HCEC 1CT (cell line): ENCODE data around the gene CACNA2D4.
A peak's percentile ranks its signal among the peaks of the same experiment; 100 is the strongest.
"Not testable (repeated sequence)": the region's sequence is repeated elsewhere in the genome, so short reads cannot be mapped to it uniquely, and the experiment has no call there.

Experiments
- DNase-seq: peaks from one replicate; pipeline ENCODE4 v3.0.0-alpha.2; 2017

Gene CACNA2D4

DNA sequence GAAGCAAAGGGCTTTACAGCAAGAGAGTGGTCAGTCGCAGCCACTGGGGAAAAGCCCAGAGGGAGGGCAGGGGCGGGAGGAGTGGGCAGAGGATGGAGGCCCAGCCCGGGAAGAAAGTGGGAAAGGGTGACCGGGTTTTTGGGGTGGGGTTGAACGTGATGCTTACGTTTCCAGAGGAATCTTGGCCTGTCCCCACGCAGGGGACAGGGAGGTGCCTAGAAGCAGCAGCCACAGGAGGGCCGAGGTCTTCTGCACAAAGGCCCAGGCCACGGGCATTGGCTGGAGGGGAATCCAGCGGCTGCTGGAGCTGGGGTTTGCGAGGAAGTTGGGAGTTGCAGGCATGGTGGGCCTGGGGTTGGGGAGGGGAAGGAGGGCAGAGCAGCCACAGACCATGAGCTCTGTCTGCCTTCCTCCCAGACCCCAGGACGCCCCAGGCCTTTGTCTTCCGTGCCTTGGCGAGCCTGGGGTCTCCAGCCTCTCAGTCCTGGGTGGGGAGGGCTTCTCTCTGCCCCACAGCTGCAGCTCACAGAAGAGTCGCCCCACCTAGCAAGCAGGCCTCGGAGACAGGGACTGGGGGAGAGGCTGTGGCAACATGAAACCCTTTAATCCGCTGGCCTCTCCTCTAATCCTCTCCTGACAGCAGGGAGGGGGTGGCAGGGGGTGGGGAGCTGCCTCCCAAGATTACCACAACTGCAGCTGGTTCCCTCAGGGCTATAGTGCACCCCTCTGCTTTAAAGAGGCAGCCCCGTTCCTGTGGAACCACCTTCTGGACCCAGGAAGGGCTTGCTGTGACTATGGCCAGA is at the start of gene CACNA2D4:
CACNA2D4 (minus strand) TSS at position 572 of the 803 bp plus-strand sequence; CDS start at position 393, 179 bp downstream.
- no peak for DNase-seq

DNA sequence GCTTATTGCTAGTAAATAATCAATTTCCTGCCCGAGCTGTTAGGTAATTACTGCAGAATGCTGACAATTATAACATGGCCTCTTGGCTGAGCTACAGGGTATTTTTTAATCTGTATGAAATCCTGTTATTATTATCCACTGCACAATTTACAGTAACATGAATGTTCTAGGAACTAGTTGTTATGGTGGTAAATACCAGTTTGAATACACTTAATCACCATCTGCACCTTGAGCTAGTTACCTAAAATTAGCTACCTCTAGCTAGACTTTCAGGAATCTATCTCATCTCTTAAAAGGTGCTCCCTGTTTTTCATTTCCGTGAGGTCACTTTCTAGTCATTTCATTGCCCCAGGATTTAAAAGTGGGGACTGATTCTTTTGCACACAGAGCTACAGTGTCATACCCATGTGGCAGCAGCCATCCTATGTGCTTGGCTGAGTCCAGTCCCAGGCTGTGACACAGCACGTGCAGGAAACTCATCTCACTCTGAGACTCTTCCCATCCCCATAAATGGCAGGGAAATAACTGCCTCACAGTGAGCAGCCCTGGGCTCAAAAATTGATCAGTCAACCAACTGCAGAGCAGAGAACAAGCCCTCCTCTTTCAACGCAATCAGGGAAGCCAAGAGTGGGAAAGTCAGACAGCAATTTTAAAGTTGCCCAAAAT is 48.2 kb upstream of the CACNA2D4 start:
- DNase-seq, result no peak

DNA sequence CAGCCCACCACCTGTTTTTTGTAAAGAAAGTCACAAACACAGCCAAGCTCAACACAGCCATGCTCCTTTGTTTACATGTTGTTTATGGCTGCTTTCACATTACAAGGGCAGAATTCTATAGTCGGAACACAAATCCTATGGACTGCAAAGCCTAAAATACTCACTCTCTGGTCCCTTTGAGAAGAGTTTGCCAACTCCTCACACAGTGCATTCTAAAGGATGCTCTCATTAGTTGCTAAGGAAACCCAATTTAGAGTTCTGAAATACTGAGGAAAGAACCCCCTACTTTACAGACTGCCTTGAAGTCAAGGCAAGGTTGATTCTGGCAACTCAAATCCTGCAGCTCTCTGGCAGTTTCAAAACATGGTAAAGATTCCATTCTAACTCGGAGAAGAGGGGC is 47.5 kb upstream of the CACNA2D4 start:
- DNase-seq, result no peak

- DNase-seq, result no peak
Measured at GRCh38 chr12:1962051-1963020, 43.9 kb upstream of the CACNA2D4 start.

- DNase-seq, result no peak
Measured at GRCh38 chr12:1956716-1957115, 38.3 kb upstream of the CACNA2D4 start.

- DNase-seq, result no peak
Measured at GRCh38 chr12:1949771-1950470, 31.5 kb upstream of the CACNA2D4 start.

- no peak for DNase-seq
Measured at GRCh38 chr12:1948883-1949282, 30.4 kb upstream of the CACNA2D4 start.

DNA sequence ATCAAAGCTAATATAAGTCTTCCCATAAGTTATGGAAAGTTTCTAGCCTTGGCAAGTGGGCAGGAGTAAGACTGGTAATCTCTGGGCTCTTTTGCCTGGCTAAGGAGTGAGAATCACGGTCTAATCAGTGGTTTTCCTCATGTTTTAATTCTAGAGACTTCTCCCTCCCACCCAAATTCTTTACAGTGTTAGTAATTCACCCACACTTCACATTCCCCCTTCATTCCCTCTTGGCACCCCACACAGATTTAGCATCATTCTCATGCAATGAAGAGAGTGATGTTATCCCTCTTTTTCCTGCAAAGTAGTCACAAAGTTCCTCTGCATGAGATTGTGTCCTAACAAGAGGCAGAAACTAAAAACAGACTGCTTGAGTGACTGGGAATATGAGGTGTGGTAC is 28.6 kb upstream of the CACNA2D4 start:
- DNase-seq, result no peak

DNA sequence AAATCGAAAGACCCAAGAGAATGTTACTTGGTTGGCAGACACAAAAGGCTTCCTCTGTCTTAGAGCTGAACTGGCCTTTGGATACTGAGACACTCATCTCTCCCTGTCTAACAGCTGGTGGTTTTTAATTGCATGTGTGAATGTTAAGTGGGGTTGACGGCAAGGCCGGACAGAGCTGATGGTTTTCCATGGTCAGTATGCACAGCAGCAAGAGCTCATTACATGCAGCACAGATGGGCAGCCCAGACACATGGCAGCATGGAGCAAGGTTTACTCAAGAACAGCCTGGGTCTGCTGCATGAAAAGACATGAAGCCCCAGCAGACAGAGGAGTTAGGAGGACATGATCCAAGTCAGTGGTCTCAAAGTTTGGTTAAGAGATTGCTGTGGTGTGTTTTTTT is 27.8 kb upstream of the CACNA2D4 start:
- DNase-seq, result no peak

DNA sequence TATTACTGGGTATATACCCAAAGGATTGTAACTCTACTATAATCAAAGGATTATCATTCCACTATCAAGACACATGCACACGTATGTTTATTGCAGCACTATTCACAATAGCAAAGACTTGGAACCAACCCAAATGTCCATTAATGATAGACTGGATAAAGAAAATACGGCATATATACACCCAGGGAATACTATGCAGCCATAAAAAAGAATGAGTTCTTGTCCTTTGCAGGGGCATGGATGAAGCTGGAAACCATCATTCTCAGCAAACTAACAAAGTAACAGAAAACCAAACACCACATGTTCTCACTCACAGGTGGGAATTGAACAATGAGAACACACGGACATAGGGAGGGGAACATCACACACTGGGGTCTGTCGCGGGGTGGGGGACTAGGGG is 27.1 kb upstream of the CACNA2D4 start:
- not testable (repeated sequence) for DNase-seq

DNA sequence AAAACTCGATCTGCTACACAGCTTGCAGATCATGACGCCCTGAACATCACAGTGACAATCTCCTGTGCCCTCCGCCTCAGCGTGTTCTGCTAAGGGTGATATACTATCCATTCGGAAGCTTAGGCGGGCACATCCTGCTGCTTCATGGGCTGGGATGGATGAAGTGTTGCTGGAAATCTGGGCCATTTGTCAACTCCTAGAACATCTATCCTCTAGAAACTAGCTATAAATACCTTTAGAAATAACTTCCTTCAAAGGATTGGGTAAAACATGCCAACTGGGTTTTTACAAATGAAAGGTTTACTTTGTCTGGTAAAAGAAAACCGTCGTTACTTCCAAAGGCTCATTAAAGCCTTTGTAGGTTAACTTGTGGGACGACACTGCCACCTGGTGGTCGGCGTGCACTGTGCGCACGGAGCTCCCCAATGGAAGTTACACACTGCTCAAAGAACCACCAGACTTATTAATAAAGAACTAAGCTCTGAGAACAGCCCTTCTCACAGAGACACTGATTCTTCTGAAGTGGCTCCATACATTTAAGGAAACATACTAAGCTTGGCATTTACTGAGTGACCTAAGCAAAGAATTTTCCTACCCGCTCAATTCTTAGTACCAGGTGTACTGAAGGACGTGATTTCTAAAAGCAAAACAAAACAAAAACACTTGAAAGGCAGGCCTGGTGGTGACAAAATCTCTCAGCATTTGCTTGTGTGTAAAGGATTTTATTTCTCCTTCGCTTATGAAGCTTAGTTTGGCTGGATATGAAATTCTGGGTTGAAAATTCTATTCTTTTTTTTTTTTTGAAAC is 21.6 kb upstream of the CACNA2D4 start:
- peak; percentile 55 for DNase-seq

DNA sequence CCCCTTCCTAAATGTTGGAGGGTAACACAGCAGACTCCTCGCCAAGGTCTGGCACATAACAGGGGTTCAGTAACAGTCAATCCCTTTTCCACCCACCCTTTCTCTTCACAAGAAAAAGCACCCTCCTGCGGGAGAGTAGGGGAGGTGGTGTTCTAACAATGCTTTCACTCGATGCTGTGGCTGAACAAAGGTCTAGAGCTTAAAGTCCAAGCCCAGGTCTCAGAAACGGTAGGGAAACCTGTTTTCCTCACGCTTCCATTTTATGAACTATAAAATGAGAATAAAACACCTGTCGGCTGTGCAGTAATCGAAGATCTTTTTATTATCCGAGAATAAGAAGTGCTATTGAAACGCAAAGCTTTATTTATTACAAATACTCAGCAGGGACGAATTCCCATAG is 20.9 kb upstream of the CACNA2D4 start:
- DNase-seq, result no peak

- DNase-seq, result no peak
Measured at GRCh38 chr12:1937481-1938224, 19.2 kb upstream of the CACNA2D4 start.

GRCh38 chr12:1936406-1937320 is 18.2 kb upstream of the CACNA2D4 start:
- DNase-seq, result no peak

GRCh38 chr12:1935700-1936378 is 17.4 kb upstream of the CACNA2D4 start:
- no peak for DNase-seq

DNA sequence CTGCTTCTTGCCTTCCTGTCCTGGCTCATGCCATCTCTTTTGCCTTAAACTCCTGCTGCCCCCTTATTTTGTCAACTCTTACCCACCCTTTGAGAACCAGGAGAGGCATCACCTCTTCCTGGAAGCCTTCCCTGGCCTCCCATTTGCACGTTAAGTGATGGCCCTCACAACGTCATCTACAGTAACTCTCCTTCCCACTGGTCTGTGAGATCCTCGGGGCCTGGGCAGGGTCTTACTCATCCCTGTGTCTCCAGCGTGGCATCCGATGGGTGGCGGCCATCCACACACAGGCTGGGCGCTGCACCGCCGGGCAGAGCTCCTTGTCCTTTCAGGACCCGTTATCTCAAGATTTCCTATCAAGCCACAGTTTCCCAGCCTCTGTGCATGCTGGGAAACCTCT is 16.8 kb upstream of the CACNA2D4 start:
- no peak for DNase-seq

DNA sequence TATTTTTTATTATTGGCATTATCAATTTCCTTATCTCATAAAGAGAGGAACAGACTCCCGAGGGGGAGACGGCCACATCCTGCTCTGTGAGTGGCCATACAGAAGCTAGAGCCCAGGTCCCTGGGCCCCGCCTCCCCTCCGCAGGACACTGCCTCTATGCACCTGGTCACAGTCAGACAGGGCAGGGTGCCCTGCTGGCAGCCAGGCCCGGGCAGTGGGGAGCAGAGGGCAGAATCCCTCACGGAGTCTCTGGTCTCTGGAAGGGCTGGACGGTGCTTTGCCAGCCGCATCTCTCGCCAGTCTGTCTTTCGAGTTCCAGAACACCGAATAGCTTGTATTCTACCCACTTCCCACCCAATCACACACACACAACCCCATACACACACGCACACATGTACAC is 16.4 kb upstream of the CACNA2D4 start:
- DNase-seq, result no peak

DNA sequence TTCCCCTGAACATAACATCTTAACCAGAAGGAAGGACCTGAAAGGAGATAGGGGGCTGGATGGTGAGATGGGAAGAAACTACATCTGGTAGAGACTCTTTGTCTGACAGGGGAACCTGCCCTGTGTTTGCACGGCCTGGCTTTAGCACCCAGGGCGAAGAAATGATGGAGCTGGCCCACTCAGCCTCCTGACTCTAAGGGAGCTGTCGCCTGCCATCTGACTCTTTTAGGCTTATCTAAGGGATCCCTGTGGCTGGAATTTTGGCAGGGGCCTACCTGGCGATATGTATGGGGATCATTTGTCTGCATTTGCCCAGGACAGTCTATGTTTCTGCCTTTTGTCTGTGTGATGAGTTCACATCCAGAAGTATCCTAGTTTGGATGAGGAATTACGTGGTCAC is 15.6 kb upstream of the CACNA2D4 start:
- DNase-seq, result no peak

GRCh38 chr12:1933342-1934051 is 15.0 kb upstream of the CACNA2D4 start:
- no peak for DNase-seq
